ENCODE results near the gene PAPOLB. TPM values are rescaled to one million over a fixed set of nuclear protein-coding genes. Genes with fewer than 3 reads are reported as not detected.
A peak's percentile ranks its signal among the peaks of the same experiment; 100 is the strongest.

The PAPOLB gene
- total RNA-seq, 1 donor from 2014 or later = 0.38 TPM

DNA sequence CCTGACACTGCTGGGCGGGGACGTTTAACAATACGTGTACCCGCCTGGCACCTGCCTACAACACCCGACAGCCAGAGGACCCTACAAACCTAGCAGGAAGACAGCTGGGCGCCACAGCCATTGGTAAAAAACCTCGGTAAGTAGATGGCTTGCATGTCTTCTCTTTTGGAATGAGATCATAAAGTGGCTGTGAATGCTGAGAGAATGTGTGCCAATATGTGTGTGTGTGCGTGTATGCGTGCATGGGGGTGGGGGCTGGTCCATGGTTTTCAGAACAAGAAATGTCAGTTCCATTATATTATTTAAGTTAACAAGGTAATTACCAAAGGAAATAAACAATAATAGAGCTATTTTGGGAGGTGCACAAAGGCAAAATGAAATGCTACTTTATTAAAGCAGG, 39.2 kb downstream of the PAPOLB start:
- Histone ChIP-seq H3K9me3 (no peaks in the 10 kb centered on the region), H3K4me3 (no peak overlapping the region), H3K36me3 (no peaks in the 10 kb centered on the region), H3K4me1 (no peaks in the 10 kb centered on the region), H3K27me3 (no peaks in the 10 kb centered on the region), H3K27ac (no peak overlapping the region)
- intact Hi-C loops (cut with DNase I) = no loop called here
- ATAC-seq = no peak
- no peak for TF ChIP-seq CTCF (IDR thresholded peaks at IDR 0.05)
- DNase-seq = no peak

- Histone ChIP-seq H3K36me3 (no peaks in the 10 kb centered on the region), H3K9me3 (no peaks in the 10 kb centered on the region), H3K4me3 (no peak overlapping the region), H3K27me3 (no peaks in the 10 kb centered on the region), H3K4me1 (no peaks in the 10 kb centered on the region), H3K27ac (no peak overlapping the region)
- intact Hi-C loops (cut with DNase I) = no loop called here
- no peak for TF ChIP-seq CTCF (IDR thresholded peaks at IDR 0.05)
- ATAC-seq (no peak), DNase-seq (no peak)
These were observed 40.8 kb downstream of the PAPOLB start for GRCh38 chr7:4820967-4821471.

- ATAC-seq = no peak
- H3K4me1 ChIP-seq = no peaks in the 10 kb centered on the region
- H3K27me3 ChIP-seq = no peaks in the 10 kb centered on the region
- H3K27ac ChIP-seq = no peak overlapping the region
- no peaks in the 10 kb centered on the region for H3K36me3 ChIP-seq
- TF ChIP-seq CTCF (IDR thresholded peaks at IDR 0.05) = no peak
- no peak for DNase-seq
- no peaks in the 10 kb centered on the region for H3K9me3 ChIP-seq
- intact Hi-C loops (cut with DNase I) = no loop called here
- H3K4me3 ChIP-seq = no peak overlapping the region
These were observed 41.3 kb downstream of the PAPOLB start for GRCh38 chr7:4820405-4820966.

GRCh38 chr7:4819560-4820404, 42.0 kb downstream of the PAPOLB start:
- Histone ChIP-seq H3K9me3 (no peaks in the 10 kb centered on the region), H3K27ac (no peak overlapping the region), H3K4me1 (no peaks in the 10 kb centered on the region), H3K27me3 (no peaks in the 10 kb centered on the region), H3K4me3 (no peak overlapping the region), H3K36me3 (no peaks in the 10 kb centered on the region)
- no peak for TF ChIP-seq CTCF (IDR thresholded peaks at IDR 0.05)
- intact Hi-C loops (cut with DNase I) = no loop called here
- DNase-seq = peak; percentile 59
- ATAC-seq = no peak

DNA sequence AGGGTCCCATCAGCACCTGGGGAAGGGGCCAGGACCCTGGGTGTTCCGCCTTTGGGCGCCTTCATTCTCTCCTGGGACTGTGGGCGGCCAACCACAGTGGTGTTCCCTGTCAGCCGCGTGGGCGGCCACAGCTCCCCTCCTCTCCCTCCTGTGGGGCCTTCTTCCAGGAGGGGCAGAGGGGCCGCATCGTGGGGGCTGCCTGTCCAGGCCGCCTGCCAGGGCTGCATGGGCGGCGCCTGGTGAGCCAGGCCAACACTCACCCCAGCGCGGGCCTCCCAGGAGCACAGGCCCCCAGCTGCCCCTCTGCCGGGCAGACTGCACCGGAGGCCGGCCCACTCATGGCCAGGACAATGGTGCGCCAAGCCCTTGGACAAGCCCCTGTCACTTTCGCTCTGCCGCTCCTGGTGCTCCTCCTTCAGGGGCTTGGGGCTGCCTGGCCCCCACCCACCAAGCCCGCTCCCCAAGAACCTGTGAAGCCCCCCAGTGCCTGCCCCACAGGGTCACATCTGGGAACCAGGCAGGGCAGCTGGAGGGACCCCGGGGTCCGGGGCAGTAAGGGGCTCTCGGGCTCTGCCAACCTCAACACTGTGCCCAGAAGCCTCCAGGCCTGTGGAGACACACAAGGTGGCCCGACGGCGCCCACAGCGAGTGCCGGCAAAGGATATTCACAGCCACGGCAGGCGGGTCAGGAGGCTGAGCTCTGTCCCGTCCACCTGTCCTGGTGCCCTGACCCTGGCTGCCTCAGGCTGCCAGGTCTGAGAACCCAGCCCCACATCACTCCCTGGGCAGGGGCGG, 43.6 kb downstream of the PAPOLB start:
- Histone ChIP-seq H3K4me1 (no peaks in the 10 kb centered on the region), H3K27me3 (no peaks in the 10 kb centered on the region), H3K36me3 (no peaks in the 10 kb centered on the region), H3K27ac (no peak overlapping the region), H3K9me3 (no peaks in the 10 kb centered on the region), H3K4me3 (no peak overlapping the region)
- DNase-seq (peak; percentile 62), ATAC-seq (no peak)
- intact Hi-C loops (cut with DNase I) = no loop called here
- TF ChIP-seq CTCF (IDR thresholded peaks at IDR 0.05) = no peak
